Adrenal gland (tissue), 5 donors: ENCODE results near the gene CDY2B.
"Not testable (repeated sequence)": the region's sequence is repeated elsewhere in the genome, so short reads cannot be mapped to it uniquely, and the experiment has no call there.

Source experiments
- CTCF ChIP-seq, 6 experiments: fragments of 450-650 bp in 4 of 6; fragments of 200-600 bp in 2 of 6; sonication (generic) in 1 of 6; IDR thresholded peaks; 1 replicate in 5 of 6; 2 replicates in 1 of 6; pipeline versions ENCODE4 v1.5.1 to v1.8.0; 2016 to 2021; ENCODE audit warnings: antibody characterized with exemption in 6 of 6, mild to moderate bottlenecking in 2 of 6, moderate library complexity in 1 of 6
- POLR2A ChIP-seq, 2 donors: fragments of 450-650 bp; IDR thresholded peaks; one replicate each; pipeline ENCODE4 v1.6.1; 2017; ENCODE audit warnings: antibody characterized with exemption in 2 of 2, mild to moderate bottlenecking in 2 of 2, moderate library complexity in 1 of 2
- donor health status: DM: no; HTN: no; CAD: no.

GRCh38 chrY:17908009-17908408 lies 28.0 kb upstream of the CDY2B start:
- TF ChIP-seq CTCF, POLR2A (IDR thresholded peaks at IDR 0.05): not testable (repeated sequence)
